ENCODE data around the gene TENM4. TPM values are rescaled to one million over a fixed set of nuclear protein-coding genes. Genes with fewer than 3 reads are reported as not detected.

Gene TENM4
- total RNA-seq, 1 donor from 2014 or later, result not detected

DNA sequence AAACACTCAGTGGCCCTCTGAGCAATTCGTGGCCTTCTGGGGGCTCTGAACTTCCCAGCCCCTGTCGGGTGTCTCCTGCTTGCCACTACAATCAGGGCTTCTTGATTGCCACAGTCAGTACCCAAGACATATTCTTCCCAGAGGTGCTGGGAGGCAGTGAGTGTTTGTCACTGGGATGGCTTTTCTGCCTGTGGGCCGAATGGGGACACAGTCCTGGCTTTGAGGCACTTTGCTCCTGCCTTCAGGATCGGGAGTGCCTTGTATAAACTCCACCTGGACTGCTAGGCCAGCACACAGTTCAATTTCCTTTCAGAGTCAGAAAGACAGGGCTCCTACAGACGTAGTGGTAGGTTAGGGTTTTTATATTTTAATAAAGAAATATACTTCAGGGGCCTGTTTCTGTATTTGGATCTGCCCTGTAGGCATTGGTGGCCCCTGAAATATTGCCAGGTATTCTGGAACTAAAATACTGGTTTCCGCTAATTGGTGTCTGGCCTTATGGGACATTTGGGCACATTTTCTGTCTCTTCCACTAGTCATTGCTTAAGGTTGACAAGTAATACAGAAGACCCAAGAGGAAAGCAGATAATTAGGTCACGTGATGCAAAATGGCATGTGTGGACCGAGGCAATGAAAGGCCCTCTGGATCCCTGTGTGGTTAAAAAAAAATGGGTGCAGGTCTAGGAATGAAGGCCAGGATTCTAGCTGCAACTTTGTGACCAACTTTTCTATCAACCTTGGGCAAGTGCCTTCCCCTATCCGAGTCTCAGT lies 767.8 kb downstream of the TENM4 start:
- no peak overlapping the region for H3K4me3 Mint-ChIP-seq
- no peaks in the 10 kb centered on the region for H3K27me3 Mint-ChIP-seq
- no peaks in the 10 kb centered on the region for H3K36me3 Mint-ChIP-seq (ENCODE audit: low read depth)
- intact Hi-C loops (cut with micrococcal nuclease), result no loop called here
- DNase-seq, result no peak
- no peaks in the 10 kb centered on the region for H3K4me1 Mint-ChIP-seq
- H3K9me3 Mint-ChIP-seq, result no peaks in the 10 kb centered on the region
- no peak overlapping the region for H3K27ac Mint-ChIP-seq

DNA sequence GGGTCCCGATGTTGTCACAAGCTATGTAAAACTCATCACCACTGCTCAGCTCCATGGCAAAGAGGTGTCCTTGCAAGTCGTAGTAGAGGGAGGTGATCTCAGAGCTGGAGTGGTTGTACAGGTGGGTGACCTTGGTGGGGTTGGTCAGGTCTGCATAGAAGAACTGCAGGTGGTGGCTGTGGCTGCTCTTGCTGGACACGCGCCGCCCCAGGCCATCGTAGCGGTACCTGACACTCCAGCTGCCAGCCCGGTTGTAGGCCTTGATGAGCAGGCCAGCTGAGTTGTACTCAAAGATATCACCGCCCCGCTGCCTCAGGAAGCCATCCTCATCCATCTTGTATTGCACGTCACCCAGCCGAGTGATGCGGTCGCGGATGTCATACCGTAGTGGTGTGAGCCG lies 771.6 kb downstream of the TENM4 start:
- Mint-ChIP-seq H3K9me3 (no peaks in the 10 kb centered on the region), H3K36me3 (ENCODE audit: low read depth) (no peaks in the 10 kb centered on the region), H3K27ac (no peak overlapping the region), H3K4me1 (no peaks in the 10 kb centered on the region), H3K4me3 (no peak overlapping the region), H3K27me3 (peaks cover 1% of the 10 kb centered on the region)
- no peak for DNase-seq
- intact Hi-C loops (cut with micrococcal nuclease), result no loop called here

DNA sequence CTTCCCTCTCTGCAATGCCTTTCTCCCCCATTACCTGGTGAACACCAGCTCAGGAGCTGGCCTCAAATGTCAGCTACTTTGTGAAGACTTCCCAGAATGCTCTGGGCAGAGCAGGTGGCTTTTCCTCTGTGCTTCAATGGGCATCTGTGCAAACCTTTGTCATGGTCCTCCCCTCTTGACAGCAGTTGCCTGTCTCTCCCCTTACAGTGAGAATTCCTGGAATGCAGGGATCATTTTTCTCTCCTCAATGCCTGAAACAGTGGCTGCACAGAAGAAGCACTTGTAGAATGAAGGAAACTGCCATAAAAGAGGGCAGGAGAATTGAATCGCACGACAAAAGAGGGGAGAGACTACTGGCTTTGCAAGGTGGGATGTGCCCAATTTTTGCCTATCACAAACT lies 773.4 kb downstream of the TENM4 start:
- DNase-seq, result no peak
- intact Hi-C loops (cut with micrococcal nuclease), result no loop called here
- no peak overlapping the region for H3K27ac Mint-ChIP-seq

DNA sequence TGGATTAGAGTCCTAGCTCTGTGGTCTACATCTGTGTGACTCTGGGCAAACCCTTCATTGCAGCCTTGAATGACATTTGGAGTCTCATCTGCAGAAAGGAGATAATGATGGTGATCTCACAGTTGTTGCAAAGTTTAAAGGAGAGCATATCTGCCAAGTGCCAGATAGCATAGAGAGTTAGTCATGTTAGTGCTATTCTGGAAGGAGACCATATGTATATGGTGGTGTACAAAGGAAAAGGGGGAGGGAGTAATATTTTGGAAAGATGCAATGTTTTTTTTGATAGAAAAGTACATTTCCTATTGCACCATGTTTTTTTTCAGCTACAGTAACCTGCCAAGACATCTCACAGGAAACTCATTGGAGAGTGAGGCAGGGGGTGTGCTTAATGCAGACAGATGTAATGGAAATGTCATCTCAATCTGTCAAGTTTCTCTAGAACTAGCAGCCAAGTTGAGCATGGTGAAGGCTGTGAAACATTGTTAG lies 774.1 kb downstream of the TENM4 start:
- H3K4me3 Mint-ChIP-seq, result no peak overlapping the region
- no peak overlapping the region for H3K27ac Mint-ChIP-seq
- H3K27me3 Mint-ChIP-seq, result peaks cover 5% of the 10 kb centered on the region
- intact Hi-C loops (cut with micrococcal nuclease), result no loop called here
- H3K36me3 Mint-ChIP-seq (ENCODE audit: low read depth), result no peaks in the 10 kb centered on the region
- no peaks in the 10 kb centered on the region for H3K4me1 Mint-ChIP-seq
- no peak for DNase-seq
- no peaks in the 10 kb centered on the region for H3K9me3 Mint-ChIP-seq

More for the DNA sequence above, 773.4 kb downstream of the TENM4 start:
- H3K27me3 Mint-ChIP-seq, result peaks cover 5% of the 10 kb centered on the region
- H3K4me3 Mint-ChIP-seq, result no peak overlapping the region
- no peaks in the 10 kb centered on the region for H3K4me1 Mint-ChIP-seq
- no peaks in the 10 kb centered on the region for H3K9me3 Mint-ChIP-seq
- H3K36me3 Mint-ChIP-seq (ENCODE audit: low read depth), result no peaks in the 10 kb centered on the region

DNA sequence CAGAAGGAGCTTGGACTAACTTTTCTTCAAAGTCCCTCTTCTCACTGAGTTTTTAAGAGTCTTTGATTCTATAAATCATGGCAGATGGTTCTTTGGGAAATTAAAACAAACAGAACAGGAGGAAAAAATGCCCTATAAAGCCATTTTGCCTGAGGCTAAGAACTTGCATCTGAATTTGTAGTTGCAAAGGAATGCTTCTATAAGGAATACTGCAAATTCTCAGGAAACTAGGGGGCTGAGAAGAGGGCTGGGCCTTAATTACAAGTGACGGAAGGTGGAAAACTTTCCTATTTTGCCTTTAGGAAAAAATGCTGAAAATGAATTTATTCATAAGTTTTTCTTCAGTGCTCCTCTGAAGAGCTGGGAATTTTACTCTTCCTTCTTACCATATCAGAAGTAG lies 776.2 kb downstream of the TENM4 start:
- intact Hi-C loops (cut with micrococcal nuclease), result no loop called here
- peaks cover 5% of the 10 kb centered on the region for H3K27me3 Mint-ChIP-seq
- H3K27ac Mint-ChIP-seq, result no peak overlapping the region
- H3K36me3 Mint-ChIP-seq (ENCODE audit: low read depth), result no peaks in the 10 kb centered on the region
- no peak for DNase-seq
- no peaks in the 10 kb centered on the region for H3K9me3 Mint-ChIP-seq
- H3K4me3 Mint-ChIP-seq, result no peak overlapping the region
- no peaks in the 10 kb centered on the region for H3K4me1 Mint-ChIP-seq

DNA sequence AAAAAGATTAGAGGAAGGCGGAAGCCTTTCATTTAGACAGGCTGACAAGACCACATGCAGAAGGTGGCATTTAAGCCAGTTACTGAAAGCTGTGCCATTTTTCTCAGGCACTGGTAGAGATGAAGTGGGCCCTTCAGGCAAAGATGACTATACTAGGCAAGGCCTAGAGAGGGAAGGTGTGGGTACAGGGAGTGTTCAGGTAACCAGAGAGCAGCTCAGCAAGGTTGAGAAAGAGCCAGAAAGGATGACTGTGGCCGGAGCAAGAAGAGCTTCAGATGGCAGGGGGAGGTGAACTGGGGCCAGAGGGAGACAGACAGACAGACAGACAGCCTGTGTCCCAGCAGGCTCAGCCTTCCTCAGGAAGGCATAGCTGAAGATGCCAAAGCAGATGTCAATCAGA lies 778.0 kb downstream of the TENM4 start:
- Mint-ChIP-seq H3K27me3 (peaks cover 5% of the 10 kb centered on the region), H3K36me3 (ENCODE audit: low read depth) (no peaks in the 10 kb centered on the region), H3K9me3 (no peaks in the 10 kb centered on the region), H3K4me1 (no peaks in the 10 kb centered on the region), H3K4me3 (no peak overlapping the region), H3K27ac (no peak overlapping the region)
- intact Hi-C loops (cut with micrococcal nuclease), result no loop called here
- no peak for DNase-seq

DNA sequence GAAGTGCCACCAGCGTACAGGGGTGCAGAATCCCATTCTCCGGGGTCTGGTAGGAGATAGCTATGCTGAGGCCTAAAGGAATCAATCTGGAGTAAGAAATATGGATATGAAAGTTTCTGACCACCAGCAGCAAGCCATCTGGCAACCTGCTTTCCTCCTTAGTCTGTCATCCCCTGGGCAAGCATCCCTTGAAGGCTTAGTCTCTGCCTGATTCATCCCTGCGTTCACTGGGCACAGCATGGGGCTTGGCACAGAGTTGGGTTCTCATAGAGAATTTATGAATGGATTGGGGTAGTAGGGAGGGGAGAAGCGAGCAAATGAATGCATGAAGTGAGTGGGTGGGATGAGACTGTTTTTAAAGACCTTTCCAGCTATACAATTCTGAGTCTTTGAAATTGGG lies 780.4 kb downstream of the TENM4 start:
- Mint-ChIP-seq H3K27me3 (peaks cover 3% of the 10 kb centered on the region), H3K4me1 (no peaks in the 10 kb centered on the region), H3K36me3 (ENCODE audit: low read depth) (no peaks in the 10 kb centered on the region), H3K27ac (no peak overlapping the region), H3K4me3 (no peak overlapping the region), H3K9me3 (no peaks in the 10 kb centered on the region)
- intact Hi-C loops (cut with micrococcal nuclease), result no loop called here
- DNase-seq, result no peak

DNA sequence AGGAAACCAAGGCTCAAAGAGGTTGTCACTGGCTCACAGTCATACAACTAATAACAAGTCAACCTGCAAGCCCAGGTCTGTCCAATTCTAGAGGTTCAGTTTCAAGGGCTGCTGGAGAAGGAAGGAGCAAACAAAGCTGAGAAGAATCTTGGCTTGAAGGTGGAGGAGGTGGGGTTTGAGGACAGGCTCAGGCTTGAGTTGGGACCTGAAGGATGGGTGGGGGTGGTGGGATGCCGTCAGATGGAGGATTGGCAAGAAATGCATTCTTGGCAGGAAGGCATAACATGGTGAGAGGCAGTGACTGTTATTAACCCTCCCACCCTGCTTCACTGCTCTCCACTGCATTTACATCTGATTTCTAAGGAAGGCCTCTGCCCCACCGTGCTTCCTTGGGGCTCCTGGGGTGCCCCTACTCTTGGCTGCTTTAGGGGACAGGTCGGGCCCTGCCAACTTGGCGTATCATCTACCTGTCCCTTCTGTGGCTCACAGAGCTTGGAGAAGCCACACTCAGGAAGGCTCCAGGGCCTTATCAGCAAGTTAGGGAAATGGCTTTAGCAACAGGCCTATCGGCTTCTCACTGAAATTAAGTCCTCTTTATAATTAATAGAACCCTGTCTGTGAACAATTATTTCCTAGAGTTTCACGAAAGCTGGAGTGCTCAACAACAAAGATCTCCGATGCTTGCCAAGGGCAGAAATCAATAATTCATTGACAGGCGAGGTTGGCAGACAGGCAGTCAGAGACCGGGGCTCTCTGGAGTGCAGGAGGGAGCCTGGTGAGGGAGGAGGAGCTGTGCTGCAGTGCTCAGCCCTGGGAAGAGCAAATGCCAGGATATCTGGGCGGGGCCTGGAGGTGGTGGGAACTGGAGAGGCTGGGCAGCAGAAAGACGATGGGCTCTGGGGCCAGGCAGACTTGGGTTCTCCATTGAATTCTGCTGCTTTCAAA lies 781.2 kb downstream of the TENM4 start:
- Mint-ChIP-seq H3K4me1 (peaks cover 2% of the 10 kb centered on the region), H3K4me3 (no peak overlapping the region), H3K27ac (no peak overlapping the region), H3K9me3 (no peaks in the 10 kb centered on the region), H3K27me3 (peaks cover 3% of the 10 kb centered on the region), H3K36me3 (ENCODE audit: low read depth) (no peaks in the 10 kb centered on the region)
- intact Hi-C loops (cut with micrococcal nuclease), result no loop called here
- DNase-seq, result no peak

DNA sequence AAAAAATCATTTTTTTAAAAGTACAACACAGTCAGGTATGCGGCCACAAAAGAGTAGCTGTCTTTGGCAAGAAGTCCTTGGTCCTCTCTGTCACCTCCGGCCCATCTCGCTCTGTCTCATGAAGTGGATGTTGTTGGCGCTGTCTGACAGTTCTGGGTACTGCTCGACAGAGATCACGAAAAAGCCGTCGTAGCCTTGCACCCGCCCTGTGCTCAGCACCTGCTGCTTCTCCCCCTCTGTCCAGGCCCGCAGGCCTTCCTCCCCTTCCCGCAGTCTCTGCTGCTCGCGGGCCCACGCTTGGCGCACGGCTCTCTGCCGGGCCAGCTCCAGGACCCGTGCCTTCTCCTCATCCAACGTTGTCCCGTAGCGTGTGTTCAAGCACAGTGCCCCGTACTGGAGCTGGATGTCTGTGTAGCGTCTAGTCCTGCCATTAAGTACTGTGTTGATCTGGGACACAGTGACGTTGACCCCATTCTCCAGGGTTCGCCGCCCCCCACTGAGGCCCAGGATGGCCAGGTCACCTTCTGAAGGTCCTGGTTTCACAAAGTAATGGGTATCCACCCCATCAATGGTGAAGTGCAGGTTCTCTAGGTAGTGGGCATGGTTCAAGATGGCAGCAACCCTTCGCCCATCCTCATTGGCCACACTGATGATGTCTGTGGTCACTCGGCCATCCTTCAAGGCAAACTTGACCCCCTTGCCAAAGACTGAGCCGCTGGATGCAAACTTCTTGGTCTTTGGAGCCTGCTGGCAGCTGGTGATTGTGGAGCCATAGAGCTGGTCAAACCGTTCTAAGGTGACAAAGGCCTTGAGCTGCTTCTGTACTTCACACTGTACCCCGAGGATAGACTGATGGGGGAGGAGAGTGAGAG lies 782.6 kb downstream of the TENM4 start:
- intact Hi-C loops (cut with micrococcal nuclease), result no loop called here

DNA sequence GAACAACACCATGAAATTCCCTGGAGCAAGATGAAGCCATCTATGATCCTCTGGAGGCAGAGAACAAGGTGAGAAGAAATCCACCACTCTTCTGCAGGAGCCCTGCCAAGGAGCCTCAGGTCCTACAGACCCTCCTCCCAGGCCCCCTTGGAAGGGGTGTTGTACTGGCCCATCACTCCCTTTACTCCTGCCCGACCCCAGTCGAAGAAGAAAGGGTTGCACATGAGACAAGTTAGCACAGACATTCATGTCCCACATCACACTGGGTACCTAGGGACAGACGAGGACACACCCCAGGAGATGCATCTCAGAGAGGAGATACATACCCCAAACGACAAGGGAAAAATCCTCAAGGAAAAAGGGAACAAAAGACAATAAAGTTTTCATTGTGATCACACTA lies 783.4 kb downstream of the TENM4 start:
- Mint-ChIP-seq H3K36me3 (ENCODE audit: low read depth) (no peaks in the 10 kb centered on the region), H3K4me3 (no peak overlapping the region), H3K27ac (no peak overlapping the region), H3K4me1 (peaks cover 14% of the 10 kb centered on the region), H3K27me3 (no peaks in the 10 kb centered on the region), H3K9me3 (no peaks in the 10 kb centered on the region)
- intact Hi-C loops (cut with micrococcal nuclease), result no loop called here
- no peak for DNase-seq

More for the DNA sequence above, 782.6 kb downstream of the TENM4 start:
- H3K9me3 Mint-ChIP-seq, result no peaks in the 10 kb centered on the region
- no peak overlapping the region for H3K27ac Mint-ChIP-seq
- DNase-seq, result no peak
- no peaks in the 10 kb centered on the region for H3K36me3 Mint-ChIP-seq (ENCODE audit: low read depth)
- H3K27me3 Mint-ChIP-seq, result peaks cover 3% of the 10 kb centered on the region
- H3K4me3 Mint-ChIP-seq, result no peak overlapping the region
- peaks cover 10% of the 10 kb centered on the region for H3K4me1 Mint-ChIP-seq

DNA sequence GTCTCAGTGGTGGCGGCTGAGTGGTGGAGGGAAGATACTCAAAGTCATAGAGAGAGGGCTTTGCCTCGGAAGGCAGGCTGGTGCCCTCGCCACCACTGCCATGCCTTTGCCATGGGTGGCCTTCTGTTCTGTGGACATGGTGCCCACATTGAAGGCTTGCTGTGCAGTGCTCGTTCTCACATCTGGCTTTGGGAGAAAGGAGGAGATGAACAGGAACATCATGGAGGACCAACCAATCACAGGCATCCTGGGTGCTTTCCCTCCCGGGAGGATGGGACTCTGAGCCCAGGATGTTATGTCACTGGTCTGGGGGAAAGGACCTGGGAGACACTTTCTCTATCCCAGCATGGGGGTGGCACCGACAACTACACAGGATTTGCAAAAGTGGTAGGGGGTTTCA lies 783.8 kb downstream of the TENM4 start:
- H3K9me3 Mint-ChIP-seq, result no peaks in the 10 kb centered on the region
- no peak for DNase-seq
- peaks cover 17% of the 10 kb centered on the region for H3K4me1 Mint-ChIP-seq
- no peaks in the 10 kb centered on the region for H3K36me3 Mint-ChIP-seq (ENCODE audit: low read depth)
- H3K27ac Mint-ChIP-seq, result no peak overlapping the region
- no peaks in the 10 kb centered on the region for H3K27me3 Mint-ChIP-seq
- intact Hi-C loops (cut with micrococcal nuclease), result no loop called here
- no peak overlapping the region for H3K4me3 Mint-ChIP-seq

DNA sequence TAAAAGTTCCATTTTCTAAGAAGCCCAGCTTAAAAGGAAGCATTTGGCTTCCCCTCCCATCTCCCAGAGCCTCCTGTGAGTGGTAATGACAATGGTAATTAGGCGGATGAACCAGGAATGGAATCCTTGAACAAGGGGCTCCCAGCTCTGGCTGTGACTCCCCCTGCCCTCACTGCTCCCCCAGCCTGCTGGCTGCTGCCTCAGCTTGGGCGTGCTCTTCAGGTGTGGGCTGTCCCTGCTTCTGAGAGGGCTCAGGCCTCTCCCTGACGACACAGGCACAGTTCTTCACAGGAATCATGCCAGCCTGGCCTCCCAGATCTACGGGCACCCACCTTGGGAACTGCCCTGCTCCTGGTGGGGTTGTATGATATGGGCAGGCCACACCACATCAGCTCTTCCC lies 784.5 kb downstream of the TENM4 start:
- Mint-ChIP-seq H3K27ac (no peak overlapping the region), H3K27me3 (no peaks in the 10 kb centered on the region), H3K4me3 (no peak overlapping the region), H3K4me1 (peaks cover 21% of the 10 kb centered on the region), H3K36me3 (ENCODE audit: low read depth) (no peaks in the 10 kb centered on the region), H3K9me3 (no peaks in the 10 kb centered on the region)
- intact Hi-C loops (cut with micrococcal nuclease), result no loop called here
- DNase-seq, result no peak

DNA sequence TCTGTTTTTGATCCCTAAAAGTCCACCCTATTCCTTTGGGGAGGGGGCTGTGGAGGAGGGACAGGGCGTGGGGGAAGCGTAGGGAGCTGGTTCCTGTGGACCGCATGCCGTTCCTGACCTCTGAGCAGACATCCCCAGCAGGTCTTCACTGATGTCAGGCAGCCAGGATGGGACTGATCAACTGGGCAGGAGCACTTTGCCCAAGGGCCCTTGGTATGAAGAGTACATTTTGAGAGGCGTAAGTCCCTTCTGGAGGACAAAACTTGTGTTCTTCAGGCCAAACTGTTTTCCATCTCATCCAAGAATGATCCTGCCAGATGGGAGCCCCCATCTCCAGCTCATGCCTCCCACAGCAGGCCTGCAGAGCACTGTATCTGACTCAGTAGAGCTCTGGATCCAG lies 785.3 kb downstream of the TENM4 start:
- no peaks in the 10 kb centered on the region for H3K36me3 Mint-ChIP-seq (ENCODE audit: low read depth)
- no peak overlapping the region for H3K4me3 Mint-ChIP-seq
- H3K27ac Mint-ChIP-seq, result no peak overlapping the region
- H3K4me1 Mint-ChIP-seq, result peaks cover 25% of the 10 kb centered on the region
- no peaks in the 10 kb centered on the region for H3K9me3 Mint-ChIP-seq
- DNase-seq, result no peak
- intact Hi-C loops (cut with micrococcal nuclease), result no loop called here
- no peaks in the 10 kb centered on the region for H3K27me3 Mint-ChIP-seq
